ENCODE measurements around the gene FECH.
"Not testable (repeated sequence)": the region's sequence is repeated elsewhere in the genome, so short reads cannot be mapped to it uniquely, and the experiment has no call there.

GRCh38 chr18:57592716-57593115 lies 6.2 kb upstream of the FECH start:
- TF ChIP-seq CTCF (IDR thresholded peaks at IDR 0.05 in 8 of 11, conservative IDR thresholded peaks at IDR 0.05 in 3 of 11); POLR2A (IDR thresholded peaks at IDR 0.05); POLR2AphosphoS5 (IDR thresholded peaks at IDR 0.05): not testable (repeated sequence)

All from spleen (tissue), 7 donors.